NOMO-1 treated with dmso at 0.1 percent for 144 hours (cell line): Measurements from ENCODE around the gene NTN4.
"Not testable (repeated sequence)": the region's sequence is repeated elsewhere in the genome, so short reads cannot be mapped to it uniquely, and the experiment has no call there.

Source experiments
- DNase-seq: peaks from one replicate; lab custom pipeline; 2025; ENCODE audit not compliant: unreplicated experiment; lab: John Stamatoyannopoulos, UW

The NTN4 gene

GRCh38 chr12:95756362-95756761, 34.2 kb downstream of the NTN4 start:
- DNase-seq, result no peak

GRCh38 chr12:95755261-95755865, 35.2 kb downstream of the NTN4 start:
- DNase-seq, result no peak

- not testable (repeated sequence) for DNase-seq
Measured at GRCh38 chr12:95746062-95746461, 44.5 kb downstream of the NTN4 start.

GRCh38 chr12:95742586-95742985, 48.0 kb downstream of the NTN4 start:
- DNase-seq, result no peak

GRCh38 chr12:95741635-95742034, 48.9 kb downstream of the NTN4 start:
- DNase-seq, result no peak

- no peak for DNase-seq
Measured at GRCh38 chr12:95740751-95741150, 49.8 kb downstream of the NTN4 start.

GRCh38 chr12:95739561-95740313, 50.8 kb downstream of the NTN4 start:
- DNase-seq, result no peak

- no peak for DNase-seq
Measured at GRCh38 chr12:95738024-95738611, 52.4 kb downstream of the NTN4 start.

GRCh38 chr12:95736631-95737030, 53.9 kb downstream of the NTN4 start:
- DNase-seq, result no peak

- not testable (repeated sequence) for DNase-seq
Measured at GRCh38 chr12:95735728-95736127, 54.8 kb downstream of the NTN4 start.

GRCh38 chr12:95733141-95733825, 57.3 kb downstream of the NTN4 start:
- no peak for DNase-seq

GRCh38 chr12:95731519-95731958, 59.0 kb downstream of the NTN4 start:
- peak; percentile 1 for DNase-seq

GRCh38 chr12:95730457-95730856, 60.1 kb downstream of the NTN4 start:
- no peak for DNase-seq

- DNase-seq, result no peak
Measured at GRCh38 chr12:95726903-95727302, 63.7 kb downstream of the NTN4 start.

GRCh38 chr12:95724767-95725166, 65.8 kb downstream of the NTN4 start:
- no peak for DNase-seq

GRCh38 chr12:95723693-95724384, 66.7 kb downstream of the NTN4 start:
- DNase-seq, result no peak

- DNase-seq, result no peak
Measured at GRCh38 chr12:95721320-95721719, 69.2 kb downstream of the NTN4 start.

- DNase-seq, result no peak
Measured at GRCh38 chr12:95720146-95720545, 70.4 kb downstream of the NTN4 start.

GRCh38 chr12:95718772-95719171, 71.8 kb downstream of the NTN4 start:
- no peak for DNase-seq

- DNase-seq, result no peak
Measured at GRCh38 chr12:95718006-95718431, 72.5 kb downstream of the NTN4 start.

- DNase-seq, result no peak
Measured at GRCh38 chr12:95717316-95717928, 73.1 kb downstream of the NTN4 start.
